HG03521 (cell line): ENCODE results near the gene VCL.
A peak's percentile ranks its signal among the peaks of the same experiment; 100 is the strongest.
"Not testable (repeated sequence)": the region's sequence is repeated elsewhere in the genome, so short reads cannot be mapped to it uniquely, and the experiment has no call there.

Source experiments
- ATAC-seq: cut with Tn5 transposase; IDR thresholded peaks from one replicate; pipeline ENCODE4 v1.9.1; 2021; ENCODE audit warnings: mild to moderate bottlenecking, moderate library complexity; ENCODE audit not compliant: unreplicated experiment

VCL gene

DNA sequence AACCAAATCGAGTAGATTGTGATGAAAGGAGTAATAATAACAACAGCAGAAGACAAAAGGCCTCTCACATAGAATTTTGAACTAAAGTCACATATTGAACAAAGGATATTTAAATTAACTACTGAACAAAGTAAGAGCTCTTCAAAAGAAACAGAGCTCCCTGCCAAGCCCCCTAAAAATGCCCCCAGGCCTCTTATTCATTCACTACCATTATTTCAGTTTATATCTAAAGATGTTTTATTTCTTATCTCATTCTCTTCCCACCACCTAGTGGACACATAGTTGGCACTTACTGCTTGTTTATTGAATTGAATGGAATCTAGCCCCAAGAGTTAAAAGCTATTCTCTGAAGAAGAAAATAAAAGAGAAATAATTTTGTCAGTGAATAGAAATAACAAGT lies 37.4 kb downstream of the VCL start:
- no peak for ATAC-seq

DNA sequence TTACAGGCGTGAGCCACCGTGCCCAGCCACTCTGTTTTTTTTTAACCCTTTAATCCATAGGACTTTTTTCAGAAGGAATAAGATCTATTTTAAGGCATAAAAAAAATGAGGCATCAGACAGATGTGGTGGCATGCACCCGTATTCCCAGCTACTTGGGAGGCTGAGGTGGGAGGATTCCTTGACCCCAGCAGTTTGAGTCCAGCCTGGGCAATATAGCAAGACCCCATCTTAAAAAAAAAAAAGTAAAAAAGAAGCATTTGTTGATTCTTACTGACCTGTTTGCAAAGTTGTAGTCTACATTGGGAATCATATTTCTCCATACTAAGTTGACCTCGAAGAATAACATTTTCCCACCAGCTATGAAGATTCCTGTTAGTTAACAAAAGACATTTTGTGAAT lies 38.6 kb downstream of the VCL start:
- no peak for ATAC-seq

DNA sequence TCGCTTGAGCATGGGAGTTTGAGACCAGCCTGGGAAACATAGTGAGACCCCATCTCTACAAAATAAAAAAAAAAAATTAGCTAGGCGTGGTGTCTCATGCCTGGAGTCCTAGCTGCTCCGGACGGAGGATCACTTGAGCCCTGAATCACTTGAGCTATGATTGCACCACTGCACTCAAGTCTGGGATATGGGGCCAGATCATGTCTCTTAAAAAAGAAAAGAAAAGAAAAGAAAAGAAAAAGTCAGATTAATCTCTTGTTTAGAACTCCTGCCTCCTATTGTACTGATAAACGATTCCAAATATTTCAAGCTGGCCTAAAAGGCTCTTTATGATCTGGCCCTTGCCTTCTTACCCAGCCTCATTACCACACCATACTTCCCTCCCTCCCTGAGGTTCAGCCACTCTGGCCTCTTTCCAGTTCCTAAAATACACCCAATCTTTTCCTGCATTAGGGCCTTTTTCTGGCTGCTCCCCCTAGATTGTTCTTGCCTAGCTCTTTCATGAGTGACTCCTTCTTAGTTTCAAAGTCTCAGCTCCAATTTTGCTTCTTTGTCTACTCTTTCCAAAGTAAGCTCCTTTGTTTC lies 41.7 kb downstream of the VCL start:
- ATAC-seq = no peak

DNA sequence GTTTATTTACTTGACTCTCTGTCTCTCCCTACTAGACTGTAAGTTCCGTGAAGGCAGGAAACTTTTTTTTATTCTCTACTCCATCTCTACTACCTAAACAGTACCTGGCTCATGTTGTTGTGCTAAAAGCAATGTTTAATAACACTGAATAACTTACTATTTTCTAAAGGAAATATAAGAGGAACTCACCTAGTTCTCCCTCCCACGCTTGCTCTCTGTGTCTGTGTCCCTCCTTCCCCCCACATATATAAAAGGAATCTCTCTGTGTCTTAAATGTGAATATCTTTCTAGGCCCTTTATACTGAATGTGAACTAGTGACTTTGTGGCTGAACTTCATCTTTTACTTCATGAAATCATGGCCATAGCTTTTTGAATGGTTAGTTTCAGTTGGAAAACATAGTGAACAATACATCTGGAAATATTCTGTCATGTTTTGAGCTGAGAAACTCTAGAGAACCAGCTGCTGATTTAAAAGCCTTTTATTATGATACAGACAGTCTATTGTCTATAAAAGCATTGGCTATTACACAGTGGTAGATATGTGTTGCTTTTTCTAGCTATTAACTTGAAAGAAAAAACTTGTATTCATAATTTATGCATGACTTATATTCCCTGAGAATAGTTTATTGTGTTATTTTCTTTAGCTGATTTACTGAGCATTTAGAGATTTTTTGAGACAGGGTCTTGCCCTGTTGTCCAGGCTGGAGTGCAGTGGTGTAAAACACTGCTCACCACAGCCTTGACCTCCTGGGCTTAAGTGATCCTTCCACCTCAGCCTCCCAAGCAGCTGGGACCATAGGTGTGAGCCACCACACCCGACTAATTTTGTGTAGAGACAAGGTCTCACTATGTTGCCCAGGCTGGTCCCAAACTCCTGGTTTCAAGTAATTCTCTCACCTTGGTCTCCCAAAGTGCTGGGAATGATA lies 42.5 kb downstream of the VCL start:
- ATAC-seq = no peak

DNA sequence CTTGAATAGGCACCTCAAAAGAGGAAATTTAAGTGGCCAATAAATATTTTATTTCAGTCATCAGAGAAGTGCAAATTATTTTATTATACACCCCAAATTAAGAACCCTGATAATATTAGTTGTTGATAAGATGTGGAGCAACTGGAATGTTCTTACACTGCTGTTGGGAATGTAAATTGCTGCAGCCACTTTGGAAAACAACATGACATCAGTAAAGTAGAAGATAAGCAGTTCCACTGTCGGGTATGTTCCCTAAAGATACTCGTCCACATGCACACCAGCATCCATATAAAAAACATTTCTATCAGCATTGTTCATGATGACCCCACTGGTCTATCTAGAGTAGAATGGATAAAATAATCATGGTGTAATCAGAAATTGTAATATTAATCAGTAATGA lies 46.5 kb downstream of the VCL start:
- ATAC-seq = no peak

DNA sequence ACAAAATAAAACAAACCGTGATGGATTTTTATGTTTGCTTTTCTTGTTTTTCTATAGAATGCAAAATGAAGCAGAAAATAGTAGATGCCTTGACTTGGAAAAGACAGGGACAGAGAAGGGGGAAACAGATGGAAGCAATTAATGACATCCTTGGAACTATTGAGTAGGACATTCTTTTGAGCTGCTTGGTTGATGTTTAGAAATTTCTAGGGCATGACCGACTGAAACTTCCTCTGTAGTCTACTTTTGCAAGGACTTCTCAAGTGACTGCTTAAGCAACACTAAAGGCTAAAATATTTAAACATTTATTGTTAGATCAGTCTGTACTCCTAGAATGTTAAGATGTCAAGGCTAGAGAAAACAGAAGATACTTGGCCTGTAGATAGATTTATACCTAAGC lies 49.4 kb downstream of the VCL start:
- no peak for ATAC-seq

DNA sequence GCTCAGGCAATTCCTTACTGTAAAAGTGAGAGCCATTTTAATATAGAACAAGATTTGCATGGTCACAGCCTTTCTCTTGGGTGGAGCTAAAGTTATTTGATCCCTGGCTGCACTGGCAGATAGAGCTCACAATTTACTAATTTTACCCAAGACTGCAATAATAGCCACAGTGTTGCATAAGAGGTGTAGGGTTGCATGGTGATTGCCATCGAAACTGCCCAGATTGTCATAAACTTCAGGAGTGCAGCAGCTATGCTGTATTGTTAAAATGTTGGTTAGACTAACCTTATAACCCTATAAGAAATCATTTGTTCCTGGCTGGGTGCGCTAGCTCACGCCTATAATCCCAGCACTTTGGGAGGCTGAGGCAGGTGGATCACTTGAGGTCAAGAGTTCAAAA lies 50.0 kb downstream of the VCL start:
- no peak for ATAC-seq

DNA sequence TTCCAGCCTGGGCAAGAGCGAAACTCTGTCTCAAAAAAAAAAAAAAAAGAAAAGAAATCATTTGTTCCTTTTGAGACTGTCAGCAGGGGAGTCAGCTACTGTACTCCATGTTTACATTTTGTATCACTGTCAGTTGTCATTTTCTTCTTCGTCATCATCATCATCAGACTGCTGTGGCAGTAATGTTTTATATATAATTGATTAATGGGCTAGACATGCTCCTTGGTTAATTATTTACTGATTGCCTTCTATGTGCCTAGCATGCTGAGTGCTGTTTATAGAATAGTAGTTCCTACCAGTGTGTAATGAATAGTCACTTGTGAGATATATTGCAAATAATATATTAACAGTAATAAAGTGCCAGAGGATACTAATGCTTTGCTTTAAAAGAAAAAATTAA lies 50.5 kb downstream of the VCL start:
- ATAC-seq = no peak

DNA sequence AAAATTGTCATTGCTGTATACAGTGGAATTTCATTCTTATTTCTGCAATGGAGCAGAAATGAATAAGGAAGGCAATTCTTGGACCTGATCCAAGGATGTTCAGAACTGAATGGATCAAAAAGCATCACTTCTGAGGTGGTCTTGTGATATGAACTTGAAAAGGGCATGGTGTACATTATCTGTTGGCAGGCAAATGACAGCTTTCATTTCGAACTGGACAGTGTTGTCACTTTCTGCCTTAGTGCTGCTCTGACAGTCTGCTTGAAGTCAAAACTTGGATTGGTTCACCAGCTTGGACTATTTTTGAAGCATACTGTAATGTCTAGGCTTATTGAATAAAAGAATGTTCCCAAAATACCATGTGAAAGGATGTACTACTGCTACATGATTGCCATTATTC lies 52.0 kb downstream of the VCL start:
- no peak for ATAC-seq

DNA sequence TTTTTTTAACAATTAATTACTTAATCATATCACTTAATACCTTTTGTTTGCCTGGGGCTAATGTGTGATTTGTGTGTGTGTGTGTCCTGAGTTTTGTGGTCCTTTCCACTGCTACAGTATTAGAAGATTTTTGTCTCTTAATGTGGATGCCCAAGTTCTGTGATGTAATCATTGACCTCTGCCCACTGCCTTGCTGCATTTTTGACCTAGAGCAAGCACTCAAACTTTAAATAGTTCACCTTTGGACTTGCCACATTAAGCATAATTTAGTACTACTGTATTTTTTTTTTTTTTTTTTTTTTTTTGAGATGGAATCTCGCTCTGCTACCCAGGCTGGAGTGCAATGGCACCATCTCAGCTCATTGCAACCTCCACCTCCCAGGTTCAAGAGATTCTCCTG lies 52.7 kb downstream of the VCL start:
- no peak for ATAC-seq

DNA sequence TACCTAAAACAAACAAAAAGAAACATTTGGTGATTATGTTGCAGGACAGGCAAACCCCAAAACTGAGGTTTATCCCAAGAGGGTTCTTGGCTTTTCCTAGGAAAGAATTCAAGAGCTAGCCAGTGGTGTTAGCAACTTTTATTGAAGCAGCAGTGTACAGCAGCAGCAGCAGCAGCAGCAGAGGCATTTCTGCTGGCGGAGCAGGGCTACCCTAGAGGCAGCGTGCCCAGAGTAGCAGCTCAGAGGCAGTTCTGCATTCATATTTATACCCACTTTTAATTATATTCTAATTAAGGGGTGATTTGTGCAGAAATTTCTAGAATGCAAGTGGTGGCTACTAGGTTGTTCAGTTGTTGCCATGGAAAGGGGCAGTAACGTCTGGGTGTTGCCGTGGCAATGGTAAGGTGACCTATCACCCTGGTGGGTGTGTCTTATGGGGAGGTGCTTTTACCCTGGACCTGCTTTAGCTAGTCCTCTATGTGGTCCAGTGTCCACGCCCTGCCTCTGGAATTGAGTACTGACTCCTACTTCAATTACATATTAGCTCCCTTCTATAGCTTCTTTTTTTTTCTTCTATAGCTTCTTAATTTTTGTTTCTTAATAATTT lies 53.9 kb downstream of the VCL start:
- ATAC-seq = no peak

DNA sequence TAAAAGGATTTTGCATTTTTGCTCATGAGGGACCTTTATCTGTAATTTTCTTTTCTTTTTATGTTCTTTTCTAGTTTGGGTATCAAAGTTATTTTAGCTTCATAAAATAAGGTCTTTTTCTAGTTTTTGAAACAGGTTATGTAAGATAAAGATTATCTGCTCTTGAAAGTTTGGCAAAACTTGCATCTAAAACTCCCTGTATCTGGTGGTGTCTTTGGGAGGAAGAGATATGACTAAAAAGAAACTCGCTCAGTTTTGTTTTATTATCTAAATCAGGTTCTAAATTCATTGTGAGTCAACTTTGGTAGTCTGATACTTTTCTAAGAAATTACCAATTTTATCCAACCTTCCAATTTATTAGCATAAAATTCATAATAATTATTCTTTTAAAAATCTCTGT lies 55.1 kb downstream of the VCL start:
- ATAC-seq = no peak

DNA sequence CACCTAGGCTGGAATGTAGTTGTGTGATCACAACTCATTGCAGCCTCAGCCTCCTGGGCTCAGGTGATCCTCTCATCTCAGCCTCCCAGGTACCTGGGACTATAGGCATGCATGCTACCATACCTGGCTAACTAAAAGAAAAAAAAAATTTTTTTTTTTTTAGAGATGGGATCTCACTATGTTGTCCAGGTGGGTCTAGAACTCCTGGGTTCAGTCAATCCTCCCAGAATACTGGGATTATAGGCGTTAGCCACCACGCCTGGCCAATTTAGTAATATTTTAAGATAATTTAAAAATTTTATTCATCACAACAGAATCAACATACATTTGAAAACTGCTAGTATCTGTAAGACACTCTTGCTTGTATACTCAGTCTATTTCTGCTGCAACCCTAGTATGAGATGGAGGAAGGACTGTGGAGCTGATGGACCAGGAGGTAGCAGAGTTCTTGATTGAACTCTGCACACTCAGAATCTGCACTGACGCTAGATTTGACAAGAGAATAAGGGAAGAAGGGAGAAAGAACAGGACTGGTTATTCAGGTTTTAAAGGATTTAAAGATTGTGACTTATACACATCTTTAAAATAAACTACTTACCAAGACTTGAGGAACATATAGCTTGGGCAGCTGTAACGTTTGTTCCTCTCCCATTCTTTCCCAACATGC lies 57.6 kb downstream of the VCL start:
- ATAC-seq = no peak

DNA sequence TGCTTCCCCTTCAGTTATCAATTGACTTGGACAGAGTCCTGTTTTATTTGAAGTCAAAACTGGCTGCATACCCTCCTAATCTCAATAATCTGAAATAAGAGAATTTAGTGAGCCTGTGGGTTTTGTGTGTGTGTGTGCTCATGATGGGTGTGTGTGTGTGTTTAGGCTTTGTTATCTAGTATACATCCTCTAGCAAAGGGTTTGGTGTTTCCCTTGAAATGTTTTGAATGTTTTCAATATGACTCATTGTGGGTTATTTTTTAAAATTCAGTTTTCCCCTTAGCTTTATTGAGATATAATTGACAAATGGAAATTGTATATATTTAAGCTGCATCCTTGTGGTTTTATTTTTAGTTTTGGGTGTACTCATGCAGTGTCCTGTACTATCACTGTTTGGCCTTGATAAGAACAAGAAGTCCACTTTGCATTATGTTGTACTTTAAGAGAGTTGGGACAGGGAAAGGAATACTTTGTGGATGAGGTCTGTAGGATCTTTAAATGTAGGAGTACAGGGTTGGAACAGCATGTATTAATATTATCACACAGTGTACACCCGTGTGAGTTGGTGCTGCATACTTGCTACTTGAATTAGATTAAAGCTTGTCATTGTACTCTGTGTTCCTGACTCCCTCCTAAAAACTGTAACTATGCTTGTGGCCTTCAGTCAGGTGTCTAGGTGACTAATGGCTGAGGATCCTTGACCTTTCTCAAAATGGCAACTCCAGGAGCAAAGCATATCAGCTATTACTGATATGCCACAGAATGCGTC lies 58.3 kb downstream of the VCL start:
- no peak for ATAC-seq

DNA sequence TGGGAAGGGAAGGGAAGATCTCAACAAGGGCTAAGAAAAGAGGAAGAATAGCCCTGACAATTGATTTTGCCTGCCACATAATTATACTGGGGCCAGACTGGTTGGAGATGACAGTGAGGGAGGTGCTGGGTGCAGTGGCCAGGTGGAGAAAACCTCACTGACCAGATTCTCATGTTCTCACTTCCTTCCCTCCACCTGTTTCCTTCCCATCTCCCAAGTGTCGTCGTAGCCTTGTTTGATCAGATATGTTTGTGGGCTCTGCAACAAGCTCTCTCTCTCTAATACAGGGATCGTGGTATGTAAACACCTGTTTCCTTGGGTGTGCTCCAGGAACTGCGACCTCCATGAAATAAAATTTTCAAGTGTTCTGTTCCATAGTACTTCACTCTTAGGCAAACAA lies 60.2 kb downstream of the VCL start:
- ATAC-seq = peak; percentile 51

DNA sequence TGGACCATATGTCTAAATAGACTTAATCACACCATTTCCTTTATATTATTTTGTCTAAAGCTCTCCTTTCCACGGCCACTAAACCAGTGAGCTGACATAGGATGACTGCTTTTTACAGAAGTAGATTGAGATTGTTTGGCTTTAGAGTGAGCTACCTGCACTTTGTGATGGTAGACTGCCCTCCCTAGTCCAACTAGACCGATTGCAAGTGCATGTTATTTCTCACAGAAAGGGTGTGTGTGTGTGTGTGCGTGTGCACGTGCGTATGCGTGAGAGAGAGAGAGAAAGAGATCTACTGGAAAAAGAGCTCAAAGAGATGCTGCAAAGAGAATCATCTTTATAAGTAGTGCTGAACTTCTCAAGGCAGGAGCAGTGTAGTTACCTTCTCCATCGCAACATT lies 60.7 kb downstream of the VCL start:
- ATAC-seq = no peak

DNA sequence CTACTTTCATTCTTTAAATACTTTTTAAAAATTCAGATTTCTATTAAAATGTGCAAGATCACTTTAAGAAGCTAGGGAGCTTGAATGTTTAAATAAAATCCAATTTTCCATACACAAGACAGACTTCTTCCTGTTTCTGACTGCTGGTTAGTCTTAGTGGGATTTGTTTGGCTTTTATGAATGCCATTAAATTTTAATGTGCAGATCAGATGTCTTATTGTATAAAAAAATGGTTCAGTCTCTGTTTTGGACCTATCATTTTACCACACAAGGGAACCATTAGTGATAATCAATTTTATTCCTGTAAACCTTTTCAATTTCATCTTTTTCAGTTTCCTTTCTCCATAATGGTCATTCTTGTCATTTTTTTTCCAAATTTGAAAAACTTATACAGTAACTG lies 63.2 kb downstream of the VCL start:
- no peak for ATAC-seq

DNA sequence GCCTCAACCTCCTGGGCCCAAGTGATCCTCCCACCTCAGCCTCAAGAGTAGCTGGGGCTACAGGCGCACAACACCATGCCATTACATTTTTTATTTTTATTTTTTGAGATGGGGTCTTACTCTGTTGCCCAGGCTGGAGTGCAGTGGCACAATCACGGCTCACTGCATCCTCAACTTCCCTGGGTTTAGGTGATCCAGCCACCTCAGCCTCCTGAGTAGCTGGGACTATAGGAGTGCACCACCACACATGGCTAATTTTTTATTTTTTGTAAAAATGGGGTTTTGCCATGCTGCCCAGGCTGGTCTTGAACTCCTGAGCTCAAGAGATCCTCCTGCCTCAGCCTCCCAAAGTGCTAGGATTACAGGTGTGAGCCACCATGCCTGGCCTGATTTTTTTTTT lies 64.1 kb downstream of the VCL start:
- ATAC-seq = not testable (repeated sequence)

DNA sequence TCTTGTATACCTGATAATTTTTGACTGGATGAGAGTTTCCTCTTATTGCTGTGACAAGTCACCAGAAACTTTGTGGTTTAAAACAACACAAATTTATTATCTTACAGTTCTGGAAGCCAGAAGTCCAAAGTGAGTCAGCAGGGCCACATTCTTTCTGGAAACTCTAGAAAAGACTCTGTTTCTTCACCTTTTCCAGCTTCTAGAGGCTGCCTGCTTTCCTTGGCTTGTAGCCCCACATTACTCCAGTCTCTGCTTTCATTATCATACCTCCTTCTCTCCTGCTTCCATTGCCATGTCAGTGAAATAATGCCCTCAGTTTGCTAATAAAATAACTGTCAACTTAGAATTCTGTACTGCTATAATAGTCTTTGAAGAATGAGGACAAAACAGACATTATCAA lies 65.3 kb downstream of the VCL start:
- no peak for ATAC-seq

DNA sequence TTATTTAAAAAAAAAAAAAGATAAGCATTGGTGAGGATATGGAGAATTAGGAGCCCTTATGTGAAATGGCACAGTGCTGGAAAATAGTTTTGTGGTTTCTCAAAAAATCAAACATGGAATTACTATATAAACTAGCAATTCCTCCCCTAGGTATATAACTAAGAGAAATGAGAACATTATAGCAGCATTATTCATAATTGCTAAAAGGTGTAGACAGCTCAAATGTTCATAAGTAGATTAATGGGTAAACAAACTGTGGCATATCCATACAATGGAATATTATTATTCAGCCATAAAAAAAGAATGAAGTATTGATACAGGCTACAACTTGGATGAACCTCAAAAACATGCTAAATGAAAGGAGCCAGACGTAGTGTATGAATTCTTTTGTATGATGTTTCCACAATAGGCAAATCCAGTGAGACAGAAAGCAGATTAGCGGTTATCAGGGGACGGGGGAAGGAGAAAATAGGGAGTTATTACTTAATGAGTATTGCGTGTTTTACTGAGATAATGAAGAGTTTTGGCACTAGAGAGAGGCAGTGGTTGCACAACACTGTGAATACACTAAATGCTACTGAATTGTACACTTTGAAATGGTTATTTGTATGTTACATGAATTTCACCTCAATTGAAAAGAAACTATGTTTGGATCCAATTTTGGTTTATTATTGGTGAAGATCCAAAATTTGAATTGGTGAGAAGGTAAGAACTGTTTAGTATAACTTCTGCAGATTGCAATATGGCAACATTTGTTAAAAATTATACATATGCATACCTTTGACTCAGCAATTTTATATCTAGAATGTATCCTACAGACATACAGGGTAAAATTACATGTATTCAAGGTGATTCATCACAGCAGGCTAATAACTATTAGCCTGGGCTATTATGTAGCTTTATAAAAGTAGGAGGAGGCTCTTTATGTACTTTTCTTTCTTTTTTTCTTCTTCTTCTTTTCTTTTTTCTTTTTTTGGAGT lies 69.7 kb downstream of the VCL start:
- ATAC-seq = no peak
